ENCODE results near the gene KAT5. TPM values are rescaled to one million over a fixed set of nuclear protein-coding genes. Genes with fewer than 3 reads are reported as not detected.

KAT5 gene
- total RNA-seq (ENCODE audit: low replicate concordance): 42.8 and 57.1 TPM in 2 replicates

DNA sequence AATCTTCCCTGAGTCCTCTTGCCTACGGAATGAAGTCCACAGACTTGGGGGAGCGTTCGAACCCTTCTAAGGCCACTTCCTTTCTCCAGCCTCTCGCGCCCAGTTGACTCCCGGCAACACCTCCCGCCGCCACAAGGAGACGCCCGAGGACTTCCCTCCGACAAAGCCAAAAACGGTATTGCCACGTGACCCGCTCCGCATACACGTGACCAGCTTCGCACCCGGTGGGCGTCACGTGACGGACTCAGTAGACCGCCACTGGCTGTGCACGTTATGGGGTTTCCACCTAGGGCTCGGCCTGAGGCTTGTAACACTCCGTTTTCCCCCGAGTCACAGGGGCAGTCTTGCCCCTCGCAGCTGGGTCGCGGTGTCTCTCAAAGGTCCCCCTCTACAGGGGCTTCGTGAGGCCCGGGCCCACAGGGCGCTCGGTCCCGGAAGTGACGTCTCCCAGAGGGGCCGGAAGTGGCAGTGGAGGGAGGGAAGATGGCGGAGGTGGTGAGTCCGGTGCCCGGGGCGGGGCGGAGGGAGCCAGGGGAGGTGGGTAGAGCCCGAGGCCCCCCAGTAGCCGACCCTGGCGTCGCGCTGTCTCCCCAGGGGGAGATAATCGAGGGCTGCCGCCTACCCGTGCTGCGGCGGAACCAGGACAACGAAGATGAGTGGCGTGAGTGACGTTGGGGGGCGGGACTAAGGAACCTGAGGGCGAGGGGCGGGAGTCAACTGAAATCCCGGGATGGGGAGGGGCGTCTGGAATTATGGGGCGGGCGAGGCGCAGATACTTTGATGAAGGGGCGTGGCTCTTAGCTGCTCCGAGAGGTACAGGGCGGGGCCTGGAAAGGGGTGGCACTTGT lies at the start of gene KAT5:
TSS of gene KAT5 (plus strand) at position 468 of the 848 bp plus-strand sequence. CDS start at position 484, 16 bp downstream.

GRCh38 chr11:65662799-65663638 lies 49.0 kb upstream of the KAT5 start, which contains the start of gene RELA:
RELA (minus strand) TSS chr11:65662916; CDS start chr11:65662832, 84 bp downstream.

GRCh38 chr11:65720211-65720934 lies 8.3 kb downstream of the KAT5 start, which contains the start of gene RNASEH2C:
RNASEH2C (minus strand) TSS chr11:65720798; CDS start chr11:65720758, 40 bp downstream.

Other genes starting within 250 kb of the KAT5 start
- 5,186 and 7,371 TPM in 2 replicates for gene MALAT1, start 213.2 kb upstream of the KAT5 start, total RNA-seq (ENCODE audit: low replicate concordance)
- 81.3 and 110 TPM in 2 replicates for gene SCYL1, start 187.2 kb upstream of the KAT5 start, total RNA-seq (ENCODE audit: low replicate concordance)
- 30.2 and 64.4 TPM in 2 replicates for gene LTBP3, start 153.9 kb upstream of the KAT5 start, total RNA-seq (ENCODE audit: low replicate concordance)
- gene ZNRD2, start 141.8 kb upstream of the KAT5 start, total RNA-seq (ENCODE audit: low replicate concordance): 34.3 and 43.3 TPM in 2 replicates
- gene FAM89B, start 139.7 kb upstream of the KAT5 start, total RNA-seq (ENCODE audit: low replicate concordance): 5.5 and 27.7 TPM in 2 replicates
- gene EHBP1L1, start 136.2 kb upstream of the KAT5 start, total RNA-seq (ENCODE audit: low replicate concordance): 46.1 and 54.4 TPM in 2 replicates
- gene KCNK7, start 116.5 kb upstream of the KAT5 start, total RNA-seq (ENCODE audit: low replicate concordance): 0.23 TPM in 1 of 2 replicates, not detected in the other
- gene MAP3K11, start 98.0 kb upstream of the KAT5 start, total RNA-seq (ENCODE audit: low replicate concordance): 19.1 and 20.2 TPM in 2 replicates
- 10.4 and 10.5 TPM in 2 replicates for gene PCNX3, start 96.5 kb upstream of the KAT5 start, total RNA-seq (ENCODE audit: low replicate concordance)
- gene SIPA1, start 74.2 kb upstream of the KAT5 start, total RNA-seq (ENCODE audit: low replicate concordance): 10.2 and 14.0 TPM in 2 replicates
- 12.9 and 17.1 TPM in 2 replicates for gene RELA, start 49.3 kb upstream of the KAT5 start, total RNA-seq (ENCODE audit: low replicate concordance)
- gene RNASEH2C, start 8.5 kb downstream of the KAT5 start, total RNA-seq (ENCODE audit: low replicate concordance): 37.2 and 40.5 TPM in 2 replicates
- 1.9 and 4.4 TPM in 2 replicates for gene AP5B1, start 68.7 kb downstream of the KAT5 start, total RNA-seq (ENCODE audit: low replicate concordance)
- not detected in 2 replicates for gene OVOL1, start 74.8 kb downstream of the KAT5 start, total RNA-seq (ENCODE audit: low replicate concordance)
- gene SNX32, start 121.7 kb downstream of the KAT5 start, total RNA-seq (ENCODE audit: low replicate concordance): 1.1 and 4.3 TPM in 2 replicates
- gene CFL1, start 145.9 kb downstream of the KAT5 start, total RNA-seq (ENCODE audit: low replicate concordance): 1,218 and 1,682 TPM in 2 replicates
- 24.6 and 40.7 TPM in 2 replicates for gene MUS81, start 148.2 kb downstream of the KAT5 start, total RNA-seq (ENCODE audit: low replicate concordance)
- 81.4 and 103 TPM in 2 replicates for gene EFEMP2, start 160.5 kb downstream of the KAT5 start, total RNA-seq (ENCODE audit: low replicate concordance)
- gene CTSW, start 167.6 kb downstream of the KAT5 start, total RNA-seq (ENCODE audit: low replicate concordance): not detected in 2 replicates
- 206 and 226 TPM in 2 replicates for gene FIBP, start 176.2 kb downstream of the KAT5 start, total RNA-seq (ENCODE audit: low replicate concordance)
- 28.1 and 51.0 TPM in 2 replicates for gene CCDC85B, start 178.4 kb downstream of the KAT5 start, total RNA-seq (ENCODE audit: low replicate concordance)
- 0.94 and 5.3 TPM in 2 replicates for gene FOSL1, start 188.1 kb downstream of the KAT5 start, total RNA-seq (ENCODE audit: low replicate concordance)
- 14.7 and 15.8 TPM in 2 replicates for gene C11orf68, start 206.8 kb downstream of the KAT5 start, total RNA-seq (ENCODE audit: low replicate concordance)
- gene DRAP1, start 207.2 kb downstream of the KAT5 start, total RNA-seq (ENCODE audit: low replicate concordance): 156 and 329 TPM in 2 replicates
- not detected in 2 replicates for gene TSGA10IP, start 233.2 kb downstream of the KAT5 start, total RNA-seq (ENCODE audit: low replicate concordance)
- 59.2 and 75.6 TPM in 2 replicates for gene SART1, start 249.5 kb downstream of the KAT5 start, total RNA-seq (ENCODE audit: low replicate concordance)

Data from smooth muscle cell of the coronary artery (primary cell).